ENCODE results near the gene KLK2. TPM values are rescaled to one million over a fixed set of nuclear protein-coding genes. Genes with fewer than 3 reads are reported as not detected.

The KLK2 gene
- 0.11 and 1.8 TPM in 2 replicates for total RNA-seq (2014; rRNA removed; shearing (Covaris generic); ENCODE audit: low replicate concordance)

- Histone ChIP-seq H3K9ac (ENCODE audit: low read length) (no peak within 1 kb of the TSS), H3K27ac (ENCODE audit: low read length) (no peak within 1 kb of the TSS), H3K4me1 (ENCODE audit: low read length) (no peaks in the 10 kb centered on the region), H3K36me3 (ENCODE audit: insufficient read depth, low read length) (no peaks in the 10 kb centered on the region), H3K27me3 (ENCODE audit: low read length) (no peaks in the 10 kb centered on the region), H3K4me2 (ENCODE audit: low read depth, low read length, poor library complexity, severe bottlenecking) (no peak within 1 kb of the TSS), H3K4me3 (ENCODE audit: low read length) (no peak within 1 kb of the TSS), H3K79me2 (ENCODE audit: low read length) (no peaks in the 10 kb centered on the region), H2AFZ (ENCODE audit: low read length) (no peak within 1 kb of the TSS), H3K9me3 (ENCODE audit: low read length) (no peaks in the 10 kb centered on the region), H4K20me1 (ENCODE audit: insufficient read depth, low read depth, low read length) (no peaks in the 10 kb centered on the region), H3K9me2 (replicated peaks; ENCODE audit: insufficient read depth, low read length) (no peaks in the 10 kb centered on the region)
- no peak for DNase-seq
Observed at GRCh38 chr19:50873056-50873455, at the start of gene KLK2. Gene KLK2 (plus strand): TSS chr19:50873439. CDS start chr19:50873474, 35 bp downstream.

GRCh38 chr19:50826492-50827240 lies 46.6 kb upstream of the KLK2 start:
- no peaks in the 10 kb centered on the region for H4K20me1 ChIP-seq (ENCODE audit: insufficient read depth, low read depth, low read length)
- H3K79me2 ChIP-seq (ENCODE audit: low read length) = no peaks in the 10 kb centered on the region
- no peak overlapping the region for H3K4me2 ChIP-seq (ENCODE audit: low read depth, low read length, poor library complexity, severe bottlenecking)
- DNase-seq = no peak
- no peak overlapping the region for H3K4me3 ChIP-seq (ENCODE audit: low read length)
- H3K27me3 ChIP-seq (ENCODE audit: low read length) = no peaks in the 10 kb centered on the region
- H3K9me3 ChIP-seq (ENCODE audit: low read length) = no peaks in the 10 kb centered on the region
- no peaks in the 10 kb centered on the region for H3K9me2 ChIP-seq (replicated peaks; ENCODE audit: insufficient read depth, low read length)
- no peak overlapping the region for H3K9ac ChIP-seq (ENCODE audit: low read length)
- H3K27ac ChIP-seq (ENCODE audit: low read length) = no peak overlapping the region
- H2AFZ ChIP-seq (ENCODE audit: low read length) = no peak overlapping the region
- H3K4me1 ChIP-seq (ENCODE audit: low read length) = peaks cover 6% of the 10 kb centered on the region; the same call in 1 of the 2 replicates
- H3K36me3 ChIP-seq (ENCODE audit: insufficient read depth, low read length) = no peaks in the 10 kb centered on the region

- Histone ChIP-seq H3K27me3 (ENCODE audit: low read length) (no peaks in the 10 kb centered on the region), H3K79me2 (ENCODE audit: low read length) (no peaks in the 10 kb centered on the region), H3K27ac (ENCODE audit: low read length) (no peak overlapping the region)
Observed at GRCh38 chr19:50827476-50827875, 45.8 kb upstream of the KLK2 start.

GRCh38 chr19:50829801-50830200 lies 43.4 kb upstream of the KLK2 start:
- H3K4me1 ChIP-seq (ENCODE audit: low read length) = no peaks in the 10 kb centered on the region
- no peaks in the 10 kb centered on the region for H3K27me3 ChIP-seq (ENCODE audit: low read length)

More at GRCh38 chr19:50827476-50827875, 45.8 kb upstream of the KLK2 start:
- Histone ChIP-seq H3K9me2 (replicated peaks; ENCODE audit: insufficient read depth, low read length) (no peaks in the 10 kb centered on the region), H3K9me3 (ENCODE audit: low read length) (no peaks in the 10 kb centered on the region), H4K20me1 (ENCODE audit: insufficient read depth, low read depth, low read length) (no peaks in the 10 kb centered on the region), H2AFZ (ENCODE audit: low read length) (no peak overlapping the region), H3K36me3 (ENCODE audit: insufficient read depth, low read length) (no peaks in the 10 kb centered on the region), H3K4me2 (ENCODE audit: low read depth, low read length, poor library complexity, severe bottlenecking) (no peak overlapping the region), H3K4me1 (ENCODE audit: low read length) (peaks cover 6% of the 10 kb centered on the region; the same call in 1 of the 2 replicates), H3K4me3 (ENCODE audit: low read length) (no peak overlapping the region), H3K9ac (ENCODE audit: low read length) (no peak overlapping the region)
- no peak for DNase-seq

GRCh38 chr19:50830266-50831025 lies 42.8 kb upstream of the KLK2 start:
- Histone ChIP-seq H3K4me3 (ENCODE audit: low read length) (no peak overlapping the region), H3K4me1 (ENCODE audit: low read length) (peaks cover 2% of the 10 kb centered on the region), H3K27me3 (ENCODE audit: low read length) (no peaks in the 10 kb centered on the region), H3K9me2 (replicated peaks; ENCODE audit: insufficient read depth, low read length) (no peaks in the 10 kb centered on the region), H3K9ac (ENCODE audit: low read length) (no peak overlapping the region), H2AFZ (ENCODE audit: low read length) (no peak overlapping the region), H4K20me1 (ENCODE audit: insufficient read depth, low read depth, low read length) (no peaks in the 10 kb centered on the region), H3K36me3 (ENCODE audit: insufficient read depth, low read length) (no peaks in the 10 kb centered on the region), H3K27ac (ENCODE audit: low read length) (no peak overlapping the region), H3K79me2 (ENCODE audit: low read length) (no peaks in the 10 kb centered on the region), H3K9me3 (ENCODE audit: low read length) (no peaks in the 10 kb centered on the region), H3K4me2 (ENCODE audit: low read depth, low read length, poor library complexity, severe bottlenecking) (no peak overlapping the region)
- DNase-seq = no peak

More at GRCh38 chr19:50829801-50830200, 43.4 kb upstream of the KLK2 start:
- Histone ChIP-seq H3K9ac (ENCODE audit: low read length) (no peak overlapping the region), H3K79me2 (ENCODE audit: low read length) (no peaks in the 10 kb centered on the region), H3K4me2 (ENCODE audit: low read depth, low read length, poor library complexity, severe bottlenecking) (no peak overlapping the region), H3K4me3 (ENCODE audit: low read length) (no peak overlapping the region), H3K9me2 (replicated peaks; ENCODE audit: insufficient read depth, low read length) (no peaks in the 10 kb centered on the region), H3K36me3 (ENCODE audit: insufficient read depth, low read length) (no peaks in the 10 kb centered on the region), H4K20me1 (ENCODE audit: insufficient read depth, low read depth, low read length) (no peaks in the 10 kb centered on the region), H2AFZ (ENCODE audit: low read length) (no peak overlapping the region), H3K27ac (ENCODE audit: low read length) (no peak overlapping the region), H3K9me3 (ENCODE audit: low read length) (no peaks in the 10 kb centered on the region)
- no peak for DNase-seq

GRCh38 chr19:50831026-50831396 lies 42.2 kb upstream of the KLK2 start:
- Histone ChIP-seq H2AFZ (ENCODE audit: low read length) (no peak overlapping the region), H3K36me3 (ENCODE audit: insufficient read depth, low read length) (no peaks in the 10 kb centered on the region), H3K79me2 (ENCODE audit: low read length) (no peaks in the 10 kb centered on the region), H3K27me3 (ENCODE audit: low read length) (no peaks in the 10 kb centered on the region), H3K4me1 (ENCODE audit: low read length) (peaks cover 6% of the 10 kb centered on the region), H3K9ac (ENCODE audit: low read length) (no peak overlapping the region), H4K20me1 (ENCODE audit: insufficient read depth, low read depth, low read length) (no peaks in the 10 kb centered on the region), H3K9me2 (replicated peaks; ENCODE audit: insufficient read depth, low read length) (no peaks in the 10 kb centered on the region), H3K4me2 (ENCODE audit: low read depth, low read length, poor library complexity, severe bottlenecking) (no peak overlapping the region), H3K9me3 (ENCODE audit: low read length) (no peaks in the 10 kb centered on the region), H3K4me3 (ENCODE audit: low read length) (no peak overlapping the region), H3K27ac (ENCODE audit: low read length) (no peak overlapping the region)
- no peak for DNase-seq

GRCh38 chr19:50832666-50833065 lies 40.6 kb upstream of the KLK2 start:
- no peak overlapping the region for H2AFZ ChIP-seq (ENCODE audit: low read length)
- H3K4me3 ChIP-seq (ENCODE audit: low read length) = no peak overlapping the region
- no peak overlapping the region for H3K4me2 ChIP-seq (ENCODE audit: low read depth, low read length, poor library complexity, severe bottlenecking)
- peaks cover 8% of the 10 kb centered on the region for H3K4me1 ChIP-seq (ENCODE audit: low read length)
- H3K27me3 ChIP-seq (ENCODE audit: low read length) = no peaks in the 10 kb centered on the region
- no peaks in the 10 kb centered on the region for H3K79me2 ChIP-seq (ENCODE audit: low read length)
- no peak overlapping the region for H3K9ac ChIP-seq (ENCODE audit: low read length)
- no peaks in the 10 kb centered on the region for H4K20me1 ChIP-seq (ENCODE audit: insufficient read depth, low read depth, low read length)
- no peaks in the 10 kb centered on the region for H3K9me3 ChIP-seq (ENCODE audit: low read length)
- no peaks in the 10 kb centered on the region for H3K9me2 ChIP-seq (replicated peaks; ENCODE audit: insufficient read depth, low read length)
- H3K36me3 ChIP-seq (ENCODE audit: insufficient read depth, low read length) = no peaks in the 10 kb centered on the region
- DNase-seq = no peak
- no peak overlapping the region for H3K27ac ChIP-seq (ENCODE audit: low read length)

GRCh38 chr19:50833117-50833801 lies 40.0 kb upstream of the KLK2 start, which contains the start of gene KLK15:
Gene KLK15 (minus strand): TSS chr19:50833574. CDS start chr19:50831492, 2,082 bp downstream.
- DNase-seq = no peak
- H3K27me3 ChIP-seq (ENCODE audit: low read length) = no peaks in the 10 kb centered on the region
- H3K9me3 ChIP-seq (ENCODE audit: low read length) = no peaks in the 10 kb centered on the region
- H4K20me1 ChIP-seq (ENCODE audit: insufficient read depth, low read depth, low read length) = no peaks in the 10 kb centered on the region
- no peak within 1 kb of the TSS for H2AFZ ChIP-seq (ENCODE audit: low read length)
- H3K4me2 ChIP-seq (ENCODE audit: low read depth, low read length, poor library complexity, severe bottlenecking) = no peak within 1 kb of the TSS
- no peaks in the 10 kb centered on the region for H3K9me2 ChIP-seq (replicated peaks; ENCODE audit: insufficient read depth, low read length)
- no peaks in the 10 kb centered on the region for H3K79me2 ChIP-seq (ENCODE audit: low read length)
- H3K4me1 ChIP-seq (ENCODE audit: low read length) = peaks cover 8% of the 10 kb centered on the region
- no peak within 1 kb of the TSS for H3K27ac ChIP-seq (ENCODE audit: low read length)
- H3K36me3 ChIP-seq (ENCODE audit: insufficient read depth, low read length) = no peaks in the 10 kb centered on the region
- H3K4me3 ChIP-seq (ENCODE audit: low read length) = no peak within 1 kb of the TSS
- no peak within 1 kb of the TSS for H3K9ac ChIP-seq (ENCODE audit: low read length)
